OCI-LY3 (cell line): ENCODE measurements around the gene NCOA1.

ENCODE experiments used
- H2AFZ ChIP-seq: fragments of 200-600, 300-600 bp; shearing (Covaris generic); 2 replicates; pipeline ENCODE4 v1.6.0; 2014; ENCODE audit warnings: antibody characterized with exemption, low read depth, low read length
- H3K27ac ChIP-seq: fragments of 200-600, 300-600 bp; sonication (generic); 2 replicates; pipeline ENCODE4 v1.5.1; 2014; ENCODE audit warnings: mild to moderate bottlenecking, low read length, moderate library complexity, mixed read lengths
- H3K27me3 ChIP-seq: fragments of 200-600, 300-600 bp; sonication (generic); 2 replicates; pipeline ENCODE4 v1.6.1; 2014; ENCODE audit warnings: low read depth, low read length, mixed read lengths
- H3K36me3 ChIP-seq: fragments of 200-600, 300-600 bp; sonication (generic); replicated peaks from 2 replicates; pipeline ENCODE3; 2014; ENCODE audit warnings: low read depth, low read length, mixed read lengths
- H3K4me1 ChIP-seq: fragments of 300-600, 200-600 bp; sonication (generic); 2 replicates; pipeline ENCODE4 v1.6.1; 2014; ENCODE audit warnings: low read length, mixed read lengths
- H3K4me2 ChIP-seq: fragments of 200-600, 300-600 bp; sonication (generic); 2 replicates; pipeline ENCODE4 v1.6.1; 2014; ENCODE audit warnings: low read length, mixed read lengths
- H3K4me3 ChIP-seq: fragments of 300-600, 200-600 bp; sonication (generic); 2 replicates; pipeline ENCODE4 v1.5.1; 2014; ENCODE audit warnings: antibody characterized with exemption, mild to moderate bottlenecking, low read length, moderate library complexity
- H3K79me2 ChIP-seq: fragments of 300-600, 200-600 bp; shearing (Covaris generic); 2 replicates; pipeline ENCODE4 v1.6.1; 2014; ENCODE audit warnings: mild to moderate bottlenecking, low read length, mixed read lengths
- H3K9ac ChIP-seq: fragments of 300-600, 200-600 bp; shearing (Covaris generic); 2 replicates; pipeline ENCODE4 v1.6.0; 2014; ENCODE audit warnings: mild to moderate bottlenecking, low read length, moderate library complexity
- H3K9me3 ChIP-seq: fragments of 200-600, 300-600 bp; shearing (Covaris generic); 2 replicates; pipeline ENCODE4 v1.6.1; 2014; ENCODE audit warnings: low read length, mixed read lengths; ENCODE audit not compliant: insufficient read depth
- H4K20me1 ChIP-seq: fragments of 200-600, 300-600 bp; sonication (generic); 2 replicates; pipeline ENCODE4 v1.6.1; 2016; ENCODE audit warnings: low read length, mixed read lengths; ENCODE audit not compliant: insufficient read depth
- CTCF ChIP-seq: fragments of 200-600, 300-600 bp; sonication (generic); IDR thresholded peaks from 2 replicates; pipeline ENCODE4 v1.5.1; 2014; ENCODE audit warnings: antibody characterized with exemption, low read length, low read depth
- EZH2phosphoT487 ChIP-seq: fragments of 200-600 bp; shearing (Covaris generic); IDR thresholded peaks from 2 replicates; pipeline ENCODE4 v1.6.1; 2018; ENCODE audit warnings: antibody characterized with exemption, mixed run types, low read depth

The NCOA1 gene

GRCh38 chr2:24452502-24452885 lies 38.6 kb upstream of the NCOA1 start:
- H3K36me3 ChIP-seq, result no peaks in the 10 kb centered on the region
- no peaks in the 10 kb centered on the region for H3K79me2 ChIP-seq
- H3K9me3 ChIP-seq, result peaks cover 16% of the 10 kb centered on the region; the same call in 1 of the 2 replicates
- no peak overlapping the region for H3K9ac ChIP-seq
- H3K27ac ChIP-seq, result no peak overlapping the region
- H2AFZ ChIP-seq, result peak overlapping the region; percentile 50
- H3K4me2 ChIP-seq, result peak overlapping the region; percentile 63
- TF ChIP-seq EZH2phosphoT487, result no peak
- TF ChIP-seq CTCF, result no peak
- peaks cover 18% of the 10 kb centered on the region for H3K4me1 ChIP-seq
- H4K20me1 ChIP-seq, result no peaks in the 10 kb centered on the region
- peak overlapping the region; percentile 46 for H3K4me3 ChIP-seq
- no peaks in the 10 kb centered on the region for H3K27me3 ChIP-seq

- H2AFZ ChIP-seq, result no peak overlapping the region
- peaks cover 18% of the 10 kb centered on the region for H3K4me1 ChIP-seq
- no peaks in the 10 kb centered on the region for H3K36me3 ChIP-seq
- TF ChIP-seq CTCF, result no peak
- H3K27me3 ChIP-seq, result no peaks in the 10 kb centered on the region
- H3K4me3 ChIP-seq, result no peak overlapping the region
- no peak overlapping the region for H3K9ac ChIP-seq
- H4K20me1 ChIP-seq, result no peaks in the 10 kb centered on the region
- no peak overlapping the region for H3K4me2 ChIP-seq
- H3K27ac ChIP-seq, result no peak overlapping the region
- H3K9me3 ChIP-seq, result peaks cover 14% of the 10 kb centered on the region; the same call in 1 of the 2 replicates
- H3K79me2 ChIP-seq, result no peaks in the 10 kb centered on the region
Observed at GRCh38 chr2:24453379-24454073, 37.5 kb upstream of the NCOA1 start.

- H3K27ac ChIP-seq, result no peak overlapping the region
- no peaks in the 10 kb centered on the region for H3K27me3 ChIP-seq
- H4K20me1 ChIP-seq, result no peaks in the 10 kb centered on the region
- no peak overlapping the region for H2AFZ ChIP-seq
- H3K4me2 ChIP-seq, result no peak overlapping the region
- H3K36me3 ChIP-seq, result no peaks in the 10 kb centered on the region
- H3K79me2 ChIP-seq, result no peaks in the 10 kb centered on the region
- H3K9me3 ChIP-seq, result peaks cover 8% of the 10 kb centered on the region; the same call in 1 of the 2 replicates
- TF ChIP-seq EZH2phosphoT487, result no peak
- TF ChIP-seq CTCF, result no peak
- peaks cover 18% of the 10 kb centered on the region for H3K4me1 ChIP-seq
- no peak overlapping the region for H3K4me3 ChIP-seq
- no peak overlapping the region for H3K9ac ChIP-seq
Observed at GRCh38 chr2:24454294-24454693, 36.8 kb upstream of the NCOA1 start.

- Histone ChIP-seq H3K4me2 (peak overlapping the region; percentile 40), H2AFZ (no peak overlapping the region), H3K27me3 (no peaks in the 10 kb centered on the region), H3K4me1 (peaks cover 21% of the 10 kb centered on the region), H4K20me1 (no peaks in the 10 kb centered on the region), H3K9ac (no peak overlapping the region), H3K27ac (no peak overlapping the region), H3K79me2 (no peaks in the 10 kb centered on the region), H3K9me3 (no peaks in the 10 kb centered on the region), H3K4me3 (no peak overlapping the region), H3K36me3 (no peaks in the 10 kb centered on the region)
- TF ChIP-seq CTCF (no peak), EZH2phosphoT487 (no peak)
Observed at GRCh38 chr2:24456599-24457556, 34.2 kb upstream of the NCOA1 start.
